ENCODE results near the gene AUTS2.
A peak's percentile ranks its signal among the peaks of the same experiment; 100 is the strongest.

The AUTS2 gene

GRCh38 chr7:69600710-69601519 lies 2.6 kb downstream of the AUTS2 start:
- DNase-seq, result no peak

GRCh38 chr7:69602522-69602921 lies 4.2 kb downstream of the AUTS2 start:
- DNase-seq, result no peak

GRCh38 chr7:69603351-69603750 lies 5.1 kb downstream of the AUTS2 start:
- no peak for DNase-seq

- no peak for DNase-seq
Observed at GRCh38 chr7:69603937-69604494, 5.7 kb downstream of the AUTS2 start.

GRCh38 chr7:69605070-69605469 lies 6.8 kb downstream of the AUTS2 start:
- no peak for DNase-seq

GRCh38 chr7:69605546-69605945 lies 7.3 kb downstream of the AUTS2 start:
- DNase-seq, result no peak

GRCh38 chr7:69608049-69608448 lies 9.8 kb downstream of the AUTS2 start:
- no peak for DNase-seq

GRCh38 chr7:69608878-69609277 lies 10.6 kb downstream of the AUTS2 start:
- DNase-seq, result no peak

- DNase-seq, result no peak
Observed at GRCh38 chr7:69609541-69610373, 11.5 kb downstream of the AUTS2 start.

GRCh38 chr7:69610374-69611084 lies 12.3 kb downstream of the AUTS2 start:
- DNase-seq, result peak; percentile 74

GRCh38 chr7:69612981-69613380 lies 14.7 kb downstream of the AUTS2 start:
- DNase-seq, result no peak

- DNase-seq, result no peak
Observed at GRCh38 chr7:69613846-69614245, 15.6 kb downstream of the AUTS2 start.

GRCh38 chr7:69615685-69616084 lies 17.4 kb downstream of the AUTS2 start:
- no peak for DNase-seq

- DNase-seq, result no peak
Observed at GRCh38 chr7:69617364-69617763, 19.1 kb downstream of the AUTS2 start.

- DNase-seq, result no peak
Observed at GRCh38 chr7:69619054-69619453, 20.8 kb downstream of the AUTS2 start.

- no peak for DNase-seq
Observed at GRCh38 chr7:69619635-69620034, 21.4 kb downstream of the AUTS2 start.

GRCh38 chr7:69620063-69620462 lies 21.8 kb downstream of the AUTS2 start:
- DNase-seq, result no peak

- DNase-seq, result no peak
Observed at GRCh38 chr7:69620650-69621049, 22.4 kb downstream of the AUTS2 start.

GRCh38 chr7:69622014-69622835 lies 23.9 kb downstream of the AUTS2 start:
- DNase-seq, result no peak

GRCh38 chr7:69622960-69623359 lies 24.7 kb downstream of the AUTS2 start:
- no peak for DNase-seq

- no peak for DNase-seq
Observed at GRCh38 chr7:69624435-69625230, 26.4 kb downstream of the AUTS2 start.
